DOHH2 (cell line): Measurements from ENCODE around the gene TAL1.

ENCODE experiments used
- EZH2phosphoT487 ChIP-seq: fragments of 200-600 bp; sonication (generic); IDR thresholded peaks from 2 replicates; pipeline ENCODE4 v1.6.1; 2017; ENCODE audit warnings: borderline replicate concordance, mild to moderate bottlenecking, antibody characterized with exemption, low read length, moderate library complexity, mixed read lengths
- TF ChIP-seq, protein P1 (sequence below): fragments of 200-600 bp; sonication (generic); IDR thresholded peaks from one replicate; pipeline ENCODE4 v1.5.1; 2014; ENCODE audit warnings: antibody characterized with exemption, mild to moderate bottlenecking, low read depth, low read length; ENCODE audit not compliant: poor library complexity, severe bottlenecking

DNA sequence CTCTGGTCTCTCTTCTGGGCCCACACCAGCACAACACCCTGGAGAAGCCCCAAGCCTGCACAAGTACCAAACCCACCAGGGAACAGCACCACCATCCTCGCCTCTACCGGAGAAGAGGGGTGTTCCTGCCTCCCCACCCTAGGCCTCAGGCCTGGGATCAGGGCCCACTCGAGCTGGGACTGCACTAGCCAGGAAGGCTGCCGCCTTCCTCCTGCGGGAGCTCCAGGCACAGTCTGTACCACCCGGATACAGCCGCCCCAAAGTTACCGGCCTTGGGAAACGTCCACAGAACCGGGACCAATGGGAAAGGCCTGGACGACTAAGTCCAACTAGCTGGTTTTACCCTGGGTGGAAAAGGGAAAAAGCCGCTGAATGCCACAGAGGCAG lies 3.4 kb downstream of the TAL1 start:
- TF ChIP-seq, protein P1, sequence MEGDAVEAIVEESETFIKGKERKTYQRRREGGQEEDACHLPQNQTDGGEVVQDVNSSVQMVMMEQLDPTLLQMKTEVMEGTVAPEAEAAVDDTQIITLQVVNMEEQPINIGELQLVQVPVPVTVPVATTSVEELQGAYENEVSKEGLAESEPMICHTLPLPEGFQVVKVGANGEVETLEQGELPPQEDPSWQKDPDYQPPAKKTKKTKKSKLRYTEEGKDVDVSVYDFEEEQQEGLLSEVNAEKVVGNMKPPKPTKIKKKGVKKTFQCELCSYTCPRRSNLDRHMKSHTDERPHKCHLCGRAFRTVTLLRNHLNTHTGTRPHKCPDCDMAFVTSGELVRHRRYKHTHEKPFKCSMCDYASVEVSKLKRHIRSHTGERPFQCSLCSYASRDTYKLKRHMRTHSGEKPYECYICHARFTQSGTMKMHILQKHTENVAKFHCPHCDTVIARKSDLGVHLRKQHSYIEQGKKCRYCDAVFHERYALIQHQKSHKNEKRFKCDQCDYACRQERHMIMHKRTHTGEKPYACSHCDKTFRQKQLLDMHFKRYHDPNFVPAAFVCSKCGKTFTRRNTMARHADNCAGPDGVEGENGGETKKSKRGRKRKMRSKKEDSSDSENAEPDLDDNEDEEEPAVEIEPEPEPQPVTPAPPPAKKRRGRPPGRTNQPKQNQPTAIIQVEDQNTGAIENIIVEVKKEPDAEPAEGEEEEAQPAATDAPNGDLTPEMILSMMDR = no peak
- no peak for TF ChIP-seq EZH2phosphoT487
